ENCODE results near the gene SPTBN1.
A peak's percentile ranks its signal among the peaks of the same experiment; 100 is the strongest.

Gene SPTBN1

DNA sequence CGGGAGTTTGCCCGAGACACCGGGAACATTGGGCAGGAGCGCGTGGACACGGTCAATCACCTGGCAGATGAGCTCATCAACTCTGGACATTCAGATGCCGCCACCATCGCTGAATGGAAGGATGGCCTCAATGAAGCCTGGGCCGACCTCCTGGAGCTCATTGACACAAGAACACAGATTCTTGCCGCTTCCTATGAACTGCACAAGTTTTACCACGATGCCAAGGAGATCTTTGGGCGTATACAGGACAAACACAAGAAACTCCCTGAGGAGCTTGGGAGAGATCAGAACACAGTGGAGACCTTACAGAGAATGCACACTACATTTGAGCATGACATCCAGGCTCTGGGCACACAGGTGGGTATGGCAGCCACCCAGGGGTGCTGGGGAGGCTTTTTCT lies 193.5 kb downstream of the SPTBN1 start:
- no peak for DNase-seq (ENCODE audit: low spot score)
- no peak overlapping the region for H3K4me3 ChIP-seq (ENCODE audit: severe bottlenecking)
- TF ChIP-seq, protein P1, sequence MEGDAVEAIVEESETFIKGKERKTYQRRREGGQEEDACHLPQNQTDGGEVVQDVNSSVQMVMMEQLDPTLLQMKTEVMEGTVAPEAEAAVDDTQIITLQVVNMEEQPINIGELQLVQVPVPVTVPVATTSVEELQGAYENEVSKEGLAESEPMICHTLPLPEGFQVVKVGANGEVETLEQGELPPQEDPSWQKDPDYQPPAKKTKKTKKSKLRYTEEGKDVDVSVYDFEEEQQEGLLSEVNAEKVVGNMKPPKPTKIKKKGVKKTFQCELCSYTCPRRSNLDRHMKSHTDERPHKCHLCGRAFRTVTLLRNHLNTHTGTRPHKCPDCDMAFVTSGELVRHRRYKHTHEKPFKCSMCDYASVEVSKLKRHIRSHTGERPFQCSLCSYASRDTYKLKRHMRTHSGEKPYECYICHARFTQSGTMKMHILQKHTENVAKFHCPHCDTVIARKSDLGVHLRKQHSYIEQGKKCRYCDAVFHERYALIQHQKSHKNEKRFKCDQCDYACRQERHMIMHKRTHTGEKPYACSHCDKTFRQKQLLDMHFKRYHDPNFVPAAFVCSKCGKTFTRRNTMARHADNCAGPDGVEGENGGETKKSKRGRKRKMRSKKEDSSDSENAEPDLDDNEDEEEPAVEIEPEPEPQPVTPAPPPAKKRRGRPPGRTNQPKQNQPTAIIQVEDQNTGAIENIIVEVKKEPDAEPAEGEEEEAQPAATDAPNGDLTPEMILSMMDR (IDR thresholded peaks at IDR 0.05; ENCODE audit: poor library complexity, severe bottlenecking), result no peak
- no peaks in the 10 kb centered on the region for H3K4me1 ChIP-seq (ENCODE audit: insufficient read depth, poor library complexity, severe bottlenecking)
- H3K27me3 ChIP-seq (ENCODE audit: insufficient read depth, poor library complexity, severe bottlenecking), result no peaks in the 10 kb centered on the region
- H3K27ac ChIP-seq (ENCODE audit: poor library complexity, severe bottlenecking), result no peak overlapping the region
- ATAC-seq (ENCODE audit: low read depth), result no peak
- H3K36me3 ChIP-seq (ENCODE audit: low read depth), result peaks cover 100% of the 10 kb centered on the region
- no peaks in the 10 kb centered on the region for H3K9me3 ChIP-seq (ENCODE audit: severe bottlenecking)

DNA sequence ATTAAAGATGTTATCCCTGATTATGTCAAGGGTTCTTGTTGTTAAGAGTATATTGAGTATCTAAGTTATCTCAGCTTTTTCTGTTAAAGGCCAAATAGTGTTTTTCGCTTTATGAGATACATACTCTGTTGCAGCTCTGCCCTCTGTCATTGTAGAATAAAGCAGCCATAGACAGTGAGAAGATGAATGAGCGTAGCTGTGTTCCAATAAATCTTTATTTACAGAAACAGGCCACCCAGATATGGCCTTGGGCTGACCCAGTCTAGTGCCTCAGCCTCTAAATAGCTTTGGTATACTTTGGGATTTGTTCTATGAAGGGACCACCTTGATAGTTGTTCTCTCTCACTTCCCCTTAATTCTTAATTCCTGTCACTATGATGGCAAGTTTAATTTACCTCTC lies 194.5 kb downstream of the SPTBN1 start:
- Histone ChIP-seq H3K36me3 (ENCODE audit: low read depth) (peaks cover 100% of the 10 kb centered on the region), H3K27ac (ENCODE audit: poor library complexity, severe bottlenecking) (no peak overlapping the region)

DNA sequence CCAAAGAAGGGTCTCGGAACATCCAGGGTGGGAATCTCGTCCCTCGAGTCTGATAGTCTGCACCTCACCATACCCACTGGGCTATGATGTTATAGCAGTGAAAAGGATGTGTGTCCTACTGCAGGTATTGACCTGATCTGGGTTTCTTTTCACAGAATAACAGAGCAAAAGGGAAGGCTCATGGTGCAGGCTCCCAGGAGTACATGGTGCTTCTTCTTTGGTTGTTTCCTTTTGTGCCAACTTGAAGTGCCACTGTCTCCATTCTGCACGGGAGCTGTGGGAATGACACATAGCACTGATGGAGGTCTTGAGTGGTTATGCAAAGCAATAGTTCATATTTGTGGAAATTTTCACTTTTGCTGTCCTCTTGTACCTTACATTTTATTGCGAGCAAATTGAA lies 195.2 kb downstream of the SPTBN1 start:
- Histone ChIP-seq H3K36me3 (ENCODE audit: low read depth) (peaks cover 100% of the 10 kb centered on the region), H3K4me1 (ENCODE audit: insufficient read depth, poor library complexity, severe bottlenecking) (no peaks in the 10 kb centered on the region), H3K9me3 (ENCODE audit: severe bottlenecking) (no peaks in the 10 kb centered on the region), H3K27me3 (ENCODE audit: insufficient read depth, poor library complexity, severe bottlenecking) (no peaks in the 10 kb centered on the region), H3K4me3 (ENCODE audit: severe bottlenecking) (no peak overlapping the region), H3K27ac (ENCODE audit: poor library complexity, severe bottlenecking) (no peak overlapping the region)
- TF ChIP-seq, protein P1 (IDR thresholded peaks at IDR 0.05; ENCODE audit: poor library complexity, severe bottlenecking), result no peak
- ATAC-seq (ENCODE audit: low read depth), result no peak
- no peak for DNase-seq (ENCODE audit: low spot score)

More for the DNA sequence above, 194.5 kb downstream of the SPTBN1 start:
- H3K9me3 ChIP-seq (ENCODE audit: severe bottlenecking), result no peaks in the 10 kb centered on the region
- TF ChIP-seq, protein P1 (IDR thresholded peaks at IDR 0.05; ENCODE audit: poor library complexity, severe bottlenecking), result no peak
- H3K4me3 ChIP-seq (ENCODE audit: severe bottlenecking), result no peak overlapping the region
- ATAC-seq (ENCODE audit: low read depth) (no peak), DNase-seq (ENCODE audit: low spot score) (no peak)
- no peaks in the 10 kb centered on the region for H3K4me1 ChIP-seq (ENCODE audit: insufficient read depth, poor library complexity, severe bottlenecking)
- H3K27me3 ChIP-seq (ENCODE audit: insufficient read depth, poor library complexity, severe bottlenecking), result no peaks in the 10 kb centered on the region

DNA sequence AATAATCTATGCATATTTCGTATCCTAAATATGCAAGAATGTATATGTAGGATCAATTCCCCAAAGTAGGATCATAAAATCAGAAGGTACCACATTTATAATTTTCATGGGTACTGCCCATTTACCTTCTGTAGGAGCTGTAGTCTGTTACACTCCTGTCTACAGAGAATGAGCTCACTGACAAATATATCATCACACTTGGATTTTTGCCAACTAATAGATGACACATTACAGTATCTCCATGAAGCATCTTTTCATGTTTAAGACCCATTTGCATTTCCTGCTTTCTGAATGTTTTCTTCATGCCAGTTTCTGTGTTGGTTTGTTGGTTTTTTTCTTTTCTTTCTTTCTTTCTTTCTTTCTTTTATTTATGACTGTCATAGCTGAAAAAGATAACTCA lies 196.4 kb downstream of the SPTBN1 start:
- ATAC-seq (ENCODE audit: low read depth) (peak; percentile 71; the same call in 1 of the 3 replicates), DNase-seq (ENCODE audit: low spot score) (no peak)
- H3K36me3 ChIP-seq (ENCODE audit: low read depth), result peaks cover 100% of the 10 kb centered on the region
- H3K4me1 ChIP-seq (ENCODE audit: insufficient read depth, poor library complexity, severe bottlenecking), result no peaks in the 10 kb centered on the region
- TF ChIP-seq, protein P1 (IDR thresholded peaks at IDR 0.05; ENCODE audit: poor library complexity, severe bottlenecking), result no peak
- no peaks in the 10 kb centered on the region for H3K27me3 ChIP-seq (ENCODE audit: insufficient read depth, poor library complexity, severe bottlenecking)
- H3K27ac ChIP-seq (ENCODE audit: poor library complexity, severe bottlenecking), result no peak overlapping the region
- no peak overlapping the region for H3K4me3 ChIP-seq (ENCODE audit: severe bottlenecking)
- H3K9me3 ChIP-seq (ENCODE audit: severe bottlenecking), result no peaks in the 10 kb centered on the region

DNA sequence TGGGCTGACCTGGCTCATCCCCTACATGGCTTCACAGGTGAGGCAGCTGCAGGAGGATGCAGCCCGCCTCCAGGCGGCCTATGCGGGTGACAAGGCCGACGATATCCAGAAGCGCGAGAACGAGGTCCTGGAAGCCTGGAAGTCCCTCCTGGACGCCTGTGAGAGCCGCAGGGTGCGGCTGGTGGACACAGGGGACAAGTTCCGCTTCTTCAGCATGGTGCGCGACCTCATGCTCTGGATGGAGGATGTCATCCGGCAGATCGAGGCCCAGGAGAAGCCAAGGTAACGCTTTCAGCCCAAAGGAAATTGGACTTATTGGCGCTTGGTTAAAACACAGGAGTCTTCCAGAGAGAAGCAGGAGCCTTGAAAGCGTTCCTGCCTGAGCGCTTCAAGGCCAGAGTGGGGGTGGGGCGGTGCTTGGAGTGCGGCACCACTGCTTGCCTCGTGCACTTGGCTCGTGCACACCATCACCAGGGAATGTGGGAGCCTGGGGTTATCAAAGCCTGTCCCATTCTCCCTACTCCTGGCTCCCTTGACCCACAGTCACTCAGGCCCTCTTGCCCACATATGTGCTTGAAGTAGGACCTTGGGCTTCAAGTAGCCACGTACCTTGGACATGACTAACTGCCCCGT lies 197.6 kb downstream of the SPTBN1 start:
- no peaks in the 10 kb centered on the region for H3K27me3 ChIP-seq (ENCODE audit: insufficient read depth, poor library complexity, severe bottlenecking)
- DNase-seq (ENCODE audit: low spot score) (no peak), ATAC-seq (ENCODE audit: low read depth) (no peak)
- no peaks in the 10 kb centered on the region for H3K4me1 ChIP-seq (ENCODE audit: insufficient read depth, poor library complexity, severe bottlenecking)
- no peaks in the 10 kb centered on the region for H3K9me3 ChIP-seq (ENCODE audit: severe bottlenecking)
- TF ChIP-seq, protein P1 (IDR thresholded peaks at IDR 0.05; ENCODE audit: poor library complexity, severe bottlenecking), result no peak
- no peak overlapping the region for H3K27ac ChIP-seq (ENCODE audit: poor library complexity, severe bottlenecking)
- H3K36me3 ChIP-seq (ENCODE audit: low read depth), result peaks cover 100% of the 10 kb centered on the region
- no peak overlapping the region for H3K4me3 ChIP-seq (ENCODE audit: severe bottlenecking)

Data from RWPE2 (cell line).